Mucosa of stomach (tissue), 1 donor: ENCODE results near the gene YARS1.

Experiments
- H3K27me3 ChIP-seq: one replicate; pipeline ENCODE4 v1.7.0; 2013; ENCODE audit warnings: mild to moderate bottlenecking, low read length; ENCODE audit not compliant: control insufficient read depth, insufficient read depth
- H3K36me3 ChIP-seq: one replicate; pipeline ENCODE4 v1.7.0; 2013; ENCODE audit warnings: low read length; ENCODE audit not compliant: control insufficient read depth, insufficient read depth
- H3K4me1 ChIP-seq: one replicate; pipeline ENCODE4 v1.7.0; 2013; ENCODE audit warnings: mild to moderate bottlenecking, low read length; ENCODE audit not compliant: control insufficient read depth, insufficient read depth
- H3K4me3 ChIP-seq: one replicate; pipeline ENCODE4 v1.7.0; 2013; ENCODE audit warnings: low read length
- H3K9ac ChIP-seq: one replicate; pipeline ENCODE4 v1.7.0; 2013; ENCODE audit warnings: mild to moderate bottlenecking, low read length, moderate library complexity
- H3K9me3 ChIP-seq: one replicate; pipeline ENCODE4 v1.7.0; 2013; ENCODE audit warnings: mild to moderate bottlenecking, low read length, moderate library complexity; ENCODE audit not compliant: control insufficient read depth
- donor health status: Pancreatic carcinoma.

YARS1 gene

DNA sequence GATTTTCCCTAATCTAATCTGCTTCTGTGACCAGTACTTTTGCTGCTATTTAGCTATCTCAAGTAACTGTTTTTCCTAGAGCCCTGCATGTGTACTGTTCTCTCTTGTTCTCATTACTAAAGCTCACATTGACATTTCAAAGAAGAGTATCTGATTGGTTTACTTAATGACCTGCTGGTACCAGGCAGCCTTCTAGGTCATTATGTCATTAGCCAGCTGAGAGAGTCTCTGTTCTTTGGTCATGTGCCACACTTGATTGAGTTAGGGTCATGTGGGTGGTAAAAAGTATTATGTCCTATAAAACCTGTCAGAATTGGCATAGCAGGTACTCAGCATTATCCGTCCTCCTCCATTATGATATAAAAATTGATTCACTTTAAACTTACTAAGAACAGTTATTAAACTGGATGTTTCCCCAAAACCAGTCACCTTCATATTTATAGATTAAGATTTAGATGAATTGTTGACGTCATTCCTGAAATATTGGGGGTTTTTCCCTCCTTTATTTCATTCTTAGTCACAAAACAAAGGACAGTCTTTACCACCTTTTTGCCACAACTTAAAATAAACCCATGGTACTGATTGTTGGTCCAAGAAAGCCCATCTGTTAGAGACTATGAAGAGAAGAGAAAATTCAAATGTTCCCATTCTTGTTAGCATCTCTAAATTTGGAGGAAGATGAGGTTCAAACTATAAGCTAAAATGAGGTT, 31.4 kb upstream of the YARS1 start:
- Histone ChIP-seq H3K9me3 (no peaks in the 10 kb centered on the region), H3K36me3 (no peaks in the 10 kb centered on the region), H3K4me1 (no peaks in the 10 kb centered on the region), H3K27me3 (no peaks in the 10 kb centered on the region), H3K4me3 (no peak overlapping the region), H3K9ac (no peak overlapping the region)

DNA sequence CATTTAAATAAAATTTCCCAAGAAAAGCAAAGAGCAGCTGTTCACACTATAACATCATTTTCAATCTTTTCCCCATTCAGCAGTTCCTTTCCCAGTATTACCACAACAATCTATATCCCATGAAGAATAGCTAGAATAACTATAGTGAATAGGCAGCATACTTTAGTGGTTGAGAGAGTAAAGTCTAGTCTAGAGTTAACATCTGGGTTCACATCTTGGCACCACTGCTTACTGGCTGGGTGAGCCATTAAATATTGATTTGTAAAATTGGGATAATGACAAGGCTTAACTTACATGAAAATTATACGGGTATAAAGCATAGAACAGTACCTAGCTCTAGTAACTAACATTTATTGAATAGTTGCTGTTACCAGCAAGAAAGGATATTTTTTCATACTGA, 14.7 kb upstream of the YARS1 start:
- no peaks in the 10 kb centered on the region for H3K9me3 ChIP-seq
- H3K4me3 ChIP-seq, result no peak overlapping the region
- H3K9ac ChIP-seq, result no peak overlapping the region
- H3K4me1 ChIP-seq, result no peaks in the 10 kb centered on the region
- no peaks in the 10 kb centered on the region for H3K27me3 ChIP-seq
- no peaks in the 10 kb centered on the region for H3K36me3 ChIP-seq

DNA sequence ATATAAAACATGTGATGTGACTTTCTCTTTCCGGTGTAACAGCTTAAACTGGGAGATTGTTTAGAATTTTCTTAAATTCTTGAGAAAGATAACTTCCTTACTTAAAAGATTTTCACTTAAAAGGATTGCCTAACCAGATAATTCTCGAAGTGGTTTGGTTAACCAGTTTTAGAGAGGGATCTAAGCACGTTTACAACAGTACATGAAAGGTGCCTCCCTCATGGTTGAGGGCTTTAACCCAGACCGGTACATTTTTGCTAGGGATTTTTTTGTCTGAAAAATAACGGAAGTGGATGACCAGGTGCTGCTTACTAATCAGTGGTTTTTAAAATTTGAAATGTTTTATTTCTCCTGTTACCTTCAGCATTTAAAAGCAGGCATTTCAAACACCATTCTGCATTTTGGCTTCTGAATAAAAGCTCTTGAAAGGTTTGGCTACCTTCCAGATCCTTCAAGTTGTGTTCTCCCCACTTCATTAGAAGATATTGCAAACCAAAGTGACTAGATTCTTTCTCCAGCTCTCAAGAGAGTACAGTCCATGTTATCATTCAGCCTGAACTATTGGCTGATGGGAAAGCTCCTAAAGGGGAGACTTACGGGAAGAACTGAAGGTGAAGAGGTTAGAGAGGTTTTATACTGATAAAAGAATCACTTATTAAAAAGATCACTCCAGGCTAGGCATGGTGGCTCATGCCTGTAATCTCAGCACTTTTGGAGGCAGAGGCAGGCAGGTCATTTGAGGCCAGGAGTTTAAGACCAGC, 13.1 kb upstream of the YARS1 start:
- Histone ChIP-seq H3K36me3 (peaks cover 7% of the 10 kb centered on the region), H3K9me3 (no peaks in the 10 kb centered on the region), H3K9ac (no peak overlapping the region), H3K27me3 (no peaks in the 10 kb centered on the region), H3K4me1 (no peaks in the 10 kb centered on the region), H3K4me3 (no peak overlapping the region)

DNA sequence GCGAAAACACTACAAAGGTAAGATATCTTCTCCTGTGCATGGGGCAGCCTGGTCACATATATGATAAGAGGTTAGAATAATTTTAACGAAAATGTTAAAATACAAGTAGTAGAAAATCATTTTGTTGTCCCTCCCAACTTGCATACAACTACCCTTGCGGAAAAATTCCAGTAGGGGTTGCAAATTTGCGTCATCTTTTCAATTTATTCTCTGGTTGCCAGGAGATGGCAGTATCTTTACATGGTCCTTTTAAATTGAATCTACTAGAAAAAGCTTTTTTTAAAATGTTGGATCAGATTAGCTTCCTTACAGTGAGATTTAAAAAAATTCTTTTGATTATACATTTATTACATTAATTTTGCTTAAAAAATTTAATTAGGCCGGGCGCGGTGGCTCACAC, 11.2 kb upstream of the YARS1 start:
- H3K4me3 ChIP-seq, result no peak overlapping the region
- no peaks in the 10 kb centered on the region for H3K4me1 ChIP-seq
- H3K27me3 ChIP-seq, result no peaks in the 10 kb centered on the region
- H3K36me3 ChIP-seq, result peaks cover 7% of the 10 kb centered on the region
- no peaks in the 10 kb centered on the region for H3K9me3 ChIP-seq
- no peak overlapping the region for H3K9ac ChIP-seq

DNA sequence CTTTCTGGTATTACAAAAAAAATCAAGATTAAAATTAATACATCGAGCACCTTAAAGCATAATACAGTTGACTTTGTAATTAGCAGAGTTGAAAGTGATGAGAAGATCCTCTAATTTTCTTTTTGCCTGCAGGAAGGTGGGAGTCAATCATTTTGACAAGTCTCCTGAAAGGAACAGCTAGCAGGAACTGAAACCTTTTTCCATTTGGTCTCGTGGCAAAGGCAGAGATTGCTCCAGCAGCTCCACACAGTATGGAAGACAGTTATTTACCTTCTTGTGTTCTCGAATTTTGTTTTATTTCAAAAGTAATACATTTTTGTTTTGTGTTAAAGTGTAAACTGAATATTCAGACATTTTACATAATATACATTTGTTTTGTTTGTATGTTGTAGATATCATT, 8.0 kb upstream of the YARS1 start:
- Histone ChIP-seq H3K36me3 (peaks cover 7% of the 10 kb centered on the region), H3K9me3 (no peaks in the 10 kb centered on the region), H3K9ac (no peak overlapping the region), H3K27me3 (no peaks in the 10 kb centered on the region), H3K4me3 (no peak overlapping the region), H3K4me1 (no peaks in the 10 kb centered on the region)

DNA sequence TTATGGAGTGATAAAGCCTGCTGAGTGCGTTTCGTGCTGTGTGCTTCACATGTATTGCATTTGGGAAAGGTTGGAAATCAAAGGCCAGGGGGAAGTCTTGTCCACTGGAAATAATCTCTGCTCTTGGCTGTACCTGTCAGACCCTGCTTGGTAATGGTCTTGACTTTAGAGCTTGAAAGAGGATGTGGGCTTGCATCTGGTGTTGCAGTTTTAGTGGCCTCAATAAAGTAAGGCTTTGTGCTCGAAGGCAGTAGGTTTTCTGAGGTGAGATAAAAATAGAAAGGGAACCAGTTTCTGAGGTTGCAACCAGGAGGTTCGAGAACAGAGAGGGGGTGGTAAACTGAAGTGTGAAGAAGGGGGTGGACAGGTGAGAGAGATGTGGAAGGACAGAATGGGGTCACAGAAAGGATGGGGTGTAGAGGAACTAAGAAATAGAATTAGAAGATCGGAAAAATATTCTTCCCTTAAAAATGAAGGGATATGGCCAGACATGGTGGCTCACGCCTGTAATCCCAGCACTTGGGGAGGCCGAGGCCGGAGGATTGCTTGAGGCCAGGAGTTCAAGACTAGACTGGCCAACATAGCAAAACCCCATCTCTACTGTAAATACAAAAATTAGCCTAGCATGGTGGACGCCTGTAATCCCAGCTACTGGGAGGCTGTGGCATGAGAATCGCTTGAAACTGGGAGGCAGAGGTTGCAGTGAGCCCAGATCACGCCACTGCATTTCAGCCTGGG, 1.8 kb upstream of the YARS1 start:
- Histone ChIP-seq H3K36me3 (no peaks in the 10 kb centered on the region), H3K4me1 (peaks cover 13% of the 10 kb centered on the region), H3K9ac (peak overlapping the region; percentile 90), H3K4me3 (no peak overlapping the region), H3K27me3 (no peaks in the 10 kb centered on the region), H3K9me3 (no peaks in the 10 kb centered on the region)

DNA sequence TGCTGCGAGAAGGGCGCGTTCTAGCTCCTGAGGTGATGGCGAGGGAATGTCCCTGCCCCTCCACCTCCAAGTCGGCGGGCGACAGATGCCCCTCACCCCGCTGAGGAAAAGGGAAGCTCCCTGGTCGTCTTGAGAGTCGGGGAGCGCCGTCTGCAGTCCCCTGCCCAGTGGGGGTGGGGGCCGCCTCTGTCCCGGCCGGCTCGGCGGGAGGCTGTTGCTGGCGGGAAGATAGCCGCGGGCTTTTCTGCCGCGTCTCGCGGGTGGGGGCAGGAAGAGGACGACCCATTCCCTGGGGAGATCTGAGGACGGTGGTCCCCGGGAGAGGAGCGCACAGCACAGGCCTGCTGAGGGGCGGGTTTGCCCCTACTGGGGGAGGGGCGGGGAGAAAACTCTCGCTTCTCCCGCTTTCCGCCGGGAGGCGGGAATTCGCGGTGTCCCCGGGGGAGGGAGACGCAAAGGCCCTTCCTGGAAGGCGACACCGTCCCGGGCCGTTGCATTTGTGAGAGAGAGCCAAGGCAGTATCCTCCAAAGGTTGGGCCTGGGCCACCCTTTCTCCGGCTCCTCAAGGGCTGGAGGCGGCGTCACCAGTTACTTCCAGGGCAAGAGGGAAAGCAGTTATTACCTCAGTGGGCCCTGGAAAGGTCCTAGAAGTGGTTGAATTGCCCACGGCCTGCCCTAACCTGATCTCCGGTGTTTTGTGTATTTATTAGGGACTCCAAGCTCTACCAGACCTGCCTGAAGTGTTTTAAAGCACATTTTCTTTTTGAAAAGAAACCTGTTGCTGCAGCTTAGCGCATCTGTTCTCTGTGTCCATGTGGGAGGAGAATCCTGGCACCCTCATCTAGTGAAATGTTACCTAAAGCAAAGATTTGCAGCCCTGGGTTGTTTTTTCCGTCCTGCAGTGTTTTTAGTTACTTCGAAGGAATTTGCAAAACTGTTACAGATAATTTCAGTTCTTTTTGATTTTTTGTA, 943 bp upstream of the YARS1 start:
- no peaks in the 10 kb centered on the region for H3K36me3 ChIP-seq
- peak overlapping the region; percentile 90 for H3K9ac ChIP-seq
- peak overlapping the region; percentile 98 for H3K4me3 ChIP-seq
- no peaks in the 10 kb centered on the region for H3K27me3 ChIP-seq
- peaks cover 13% of the 10 kb centered on the region for H3K4me1 ChIP-seq
- H3K9me3 ChIP-seq, result no peaks in the 10 kb centered on the region

DNA sequence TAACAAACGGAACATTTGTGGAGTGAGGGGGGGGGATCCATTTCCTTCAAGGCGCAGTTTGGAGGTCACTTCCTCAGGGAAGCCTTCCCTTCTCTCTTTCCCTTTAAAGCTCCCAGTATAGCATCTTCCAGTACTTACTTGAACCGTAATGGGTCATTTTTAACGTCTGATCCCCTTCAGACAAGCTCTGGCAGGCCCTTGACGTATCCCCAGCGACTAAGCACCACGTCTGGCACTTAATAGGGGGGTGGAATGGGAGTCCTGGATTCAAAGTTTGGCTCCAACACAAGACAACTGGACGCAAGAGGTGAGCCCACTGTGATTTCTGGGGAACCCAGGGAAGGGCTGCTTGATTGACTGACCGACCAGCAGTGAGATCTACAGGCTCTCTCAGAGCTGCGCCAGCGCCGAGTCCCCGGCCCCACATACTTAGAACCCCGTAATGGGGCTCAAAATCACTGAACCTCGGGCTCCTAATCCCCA, 441 bp downstream of the YARS1 start:
- H3K27me3 ChIP-seq, result no peaks in the 10 kb centered on the region
- H3K4me1 ChIP-seq, result peaks cover 13% of the 10 kb centered on the region
- H3K4me3 ChIP-seq, result peak overlapping the region; percentile 98
- no peaks in the 10 kb centered on the region for H3K36me3 ChIP-seq
- peak overlapping the region; percentile 97 for H3K9ac ChIP-seq
- no peaks in the 10 kb centered on the region for H3K9me3 ChIP-seq

DNA sequence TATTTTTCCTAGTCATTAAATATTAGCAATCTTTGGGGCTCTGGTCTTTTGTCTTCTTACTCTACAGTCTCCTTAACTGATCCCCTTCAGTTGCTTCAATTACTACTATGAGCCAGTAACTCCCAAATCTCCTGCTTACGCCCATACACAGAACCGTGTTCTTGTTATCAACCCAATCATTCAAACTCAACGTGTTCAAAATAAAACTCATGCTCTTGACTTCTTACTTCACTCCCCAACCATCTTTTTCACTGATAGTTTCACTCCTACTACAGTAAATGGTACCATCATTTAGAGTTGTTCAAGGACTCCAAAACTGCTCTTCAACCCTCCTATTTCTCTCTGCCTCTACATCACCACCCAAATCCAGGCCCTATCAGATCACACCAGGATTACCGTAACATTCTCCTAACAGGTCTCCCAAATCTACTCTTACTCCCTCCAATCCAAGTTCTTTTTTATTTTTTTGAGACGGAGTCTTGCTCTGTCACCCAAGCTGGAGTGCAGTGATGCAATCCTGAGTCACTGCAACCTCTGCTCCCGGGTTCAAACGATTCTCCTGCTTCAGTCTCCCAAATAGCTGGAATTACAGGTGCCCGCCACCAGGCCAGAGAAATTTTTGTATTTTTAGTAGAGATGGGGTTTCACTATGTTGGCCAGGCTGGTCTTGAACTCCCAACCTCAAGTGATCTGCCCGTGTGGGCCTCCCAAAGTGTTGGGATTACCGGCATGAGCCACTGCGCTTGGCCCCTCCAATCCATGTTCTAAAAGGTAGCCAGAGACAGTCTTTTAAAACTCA, 3.0 kb downstream of the YARS1 start:
- Histone ChIP-seq H3K27me3 (no peaks in the 10 kb centered on the region), H3K9me3 (no peaks in the 10 kb centered on the region), H3K4me3 (no peak overlapping the region), H3K4me1 (peaks cover 13% of the 10 kb centered on the region), H3K36me3 (no peaks in the 10 kb centered on the region), H3K9ac (no peak overlapping the region)

DNA sequence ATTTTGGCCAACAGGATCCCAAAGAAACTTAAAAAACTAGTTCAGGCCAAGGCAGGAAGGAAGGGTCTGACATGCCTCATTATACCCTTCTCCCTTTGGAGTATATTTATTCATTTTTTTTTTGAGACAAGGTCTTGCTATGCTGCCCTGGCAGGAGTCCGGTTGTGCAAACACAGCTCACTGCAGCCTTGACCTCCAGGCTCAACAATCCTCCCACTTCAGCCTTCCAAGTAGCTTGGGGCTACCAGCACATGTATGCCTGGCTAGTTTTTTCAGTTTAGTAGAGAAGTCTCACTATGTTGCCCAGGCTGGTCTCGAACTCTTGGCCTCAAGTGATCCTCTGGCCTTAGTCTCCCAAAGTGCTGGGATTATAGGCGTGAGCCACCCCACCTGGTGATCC, 5.2 kb downstream of the YARS1 start:
- no peaks in the 10 kb centered on the region for H3K9me3 ChIP-seq
- H3K36me3 ChIP-seq, result no peaks in the 10 kb centered on the region
- H3K9ac ChIP-seq, result no peak overlapping the region
- peaks cover 4% of the 10 kb centered on the region for H3K4me1 ChIP-seq
- H3K4me3 ChIP-seq, result no peak overlapping the region
- H3K27me3 ChIP-seq, result no peaks in the 10 kb centered on the region

DNA sequence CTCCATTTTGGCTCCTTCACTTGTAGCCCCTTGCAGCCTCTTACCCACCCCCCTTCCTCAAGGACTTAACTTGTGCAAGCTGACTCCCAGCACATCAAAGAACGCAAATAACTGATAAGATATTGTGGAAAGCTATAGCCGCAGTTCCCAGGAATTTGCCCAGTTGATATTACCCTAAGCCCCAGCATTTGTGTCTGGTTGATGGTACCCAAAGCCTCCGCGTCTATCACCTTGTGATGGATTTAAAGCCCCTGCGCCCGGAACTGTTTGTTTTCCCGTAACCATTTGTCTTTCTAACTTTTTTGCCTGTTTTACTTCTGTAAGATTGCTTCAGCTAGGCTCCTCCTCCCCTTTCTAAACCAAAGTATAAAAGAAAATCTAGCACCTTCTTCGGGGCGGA, 5.9 kb downstream of the YARS1 start:
- peaks cover 4% of the 10 kb centered on the region for H3K4me1 ChIP-seq
- no peaks in the 10 kb centered on the region for H3K9me3 ChIP-seq

More for the DNA sequence above, 5.9 kb downstream of the YARS1 start:
- Histone ChIP-seq H3K4me3 (no peak overlapping the region), H3K9ac (no peak overlapping the region), H3K27me3 (no peaks in the 10 kb centered on the region), H3K36me3 (no peaks in the 10 kb centered on the region)
